ENCODE data around the gene GTF3C5.

GRCh38 chr9:133073086-133074014 is 42.6 kb downstream of the GTF3C5 start:
- TF ChIP-seq OSR1 (CRISPR knock-in tag; IDR thresholded peaks at IDR 0.05): no peak
- TF ChIP-seq PATZ1 (CRISPR knock-in tag; IDR thresholded peaks at IDR 0.05; ENCODE audit: borderline replicate concordance): no peak
- no peak for TF ChIP-seq ZFP3 (CRISPR knock-in tag; IDR thresholded peaks at IDR 0.05)
- no peak for TF ChIP-seq ZFP30 (CRISPR knock-in tag; IDR thresholded peaks at IDR 0.05)

Data from SK-N-SH treated with all-trans-retinoic acid at 6 μM for 48 hours (cell line).